Pulmonary artery endothelial cell (primary cell): Measurements from ENCODE around the gene CYP4F22. TPM values are rescaled to one million over a fixed set of nuclear protein-coding genes. Genes with fewer than 3 reads are reported as not detected.

ENCODE experiments used
- DNase-seq: peaks from one replicate; pipeline ENCODE4 v3.0.0-alpha.2; 2011; ENCODE audit warnings: low read depth, low spot score
- total RNA-seq: library from RNA; depleted of rRNA; stranded (reverse); fragments of >200 nt; gene quantifications from 2 replicates; pipeline ENCODE4 v1.2.3, GENCODE V29; 2014

The CYP4F22 gene
- total RNA-seq, 1 donor from 2014 or later, result not detected

DNA sequence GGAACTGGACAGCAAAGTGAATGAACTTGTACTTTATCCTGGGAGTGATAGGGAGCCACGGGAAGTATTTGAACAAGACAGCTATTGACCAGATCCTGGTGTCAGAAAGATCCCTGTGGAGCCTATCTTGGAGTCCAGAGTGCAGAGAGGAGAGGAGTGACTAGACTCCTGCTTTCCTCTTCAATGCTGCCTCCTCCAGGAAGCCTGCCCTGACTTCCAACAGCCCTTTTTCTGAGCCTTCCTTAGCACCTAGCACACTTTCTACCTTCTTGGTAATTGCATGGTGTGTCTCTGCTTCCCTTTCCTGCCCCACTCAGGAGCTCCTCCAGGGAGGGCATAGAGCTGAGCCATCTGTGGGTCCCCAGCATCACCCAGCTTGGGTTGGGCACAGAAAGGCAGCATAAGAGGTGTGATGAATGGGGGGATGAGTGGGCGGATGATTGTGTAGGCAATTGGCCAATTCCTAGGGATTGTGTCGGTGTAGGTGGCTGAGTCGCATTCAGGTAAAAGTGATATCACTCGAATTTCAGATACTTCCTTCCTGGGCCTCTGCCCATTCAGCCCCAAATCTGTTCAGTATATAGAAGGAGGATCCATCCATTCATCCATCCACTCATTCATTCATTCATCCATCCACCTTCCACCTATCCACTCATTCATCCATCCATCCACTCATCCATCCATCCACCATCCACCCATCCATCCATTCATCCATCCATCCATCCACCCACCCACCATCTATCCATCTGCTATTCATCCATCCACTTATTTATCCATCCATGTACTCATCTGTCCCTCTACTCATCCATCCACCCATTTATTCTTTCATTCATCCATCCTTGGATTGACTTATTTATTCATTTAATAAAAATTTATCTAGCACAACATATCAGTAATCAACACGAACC lies 26.9 kb downstream of the CYP4F22 start:
- no peak for DNase-seq

DNA sequence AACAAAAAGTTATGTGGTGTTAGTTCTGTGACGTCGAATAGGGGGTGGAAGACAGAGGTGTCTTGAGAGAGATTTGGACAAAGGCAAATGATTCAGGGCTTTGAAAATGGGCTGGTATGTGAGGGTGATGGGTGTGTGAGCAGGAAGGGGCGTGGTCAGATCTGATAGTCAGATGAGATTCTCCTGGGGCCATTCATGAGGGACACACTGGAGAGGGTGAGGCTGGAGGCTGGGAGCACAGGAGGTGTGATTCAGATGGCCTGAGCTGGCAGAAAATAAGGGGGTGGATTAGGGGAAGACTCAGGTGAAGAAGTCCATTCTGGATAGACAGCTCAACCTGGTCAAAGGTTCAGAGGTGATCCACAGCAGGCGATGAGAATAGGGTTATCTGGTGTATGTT lies 28.0 kb downstream of the CYP4F22 start:
- DNase-seq, result no peak

DNA sequence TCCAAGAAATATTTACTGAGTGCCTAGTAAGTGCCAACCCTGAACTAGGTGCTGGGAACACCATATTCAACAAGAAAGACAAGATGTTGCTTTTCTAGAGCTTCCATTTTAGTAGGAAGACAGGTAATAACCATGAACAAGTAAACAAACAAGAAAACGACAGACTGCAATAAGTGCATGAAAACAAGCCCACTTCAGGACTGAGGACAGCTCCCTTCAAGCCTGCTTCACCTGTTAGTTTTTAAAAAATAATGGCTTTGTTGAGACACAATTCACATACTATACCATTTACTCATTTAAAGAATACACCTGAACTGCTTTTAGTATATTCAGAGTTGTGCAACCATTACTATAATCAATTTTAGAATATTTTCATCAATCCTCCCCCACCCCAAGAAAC lies 30.4 kb downstream of the CYP4F22 start:
- no peak for DNase-seq

DNA sequence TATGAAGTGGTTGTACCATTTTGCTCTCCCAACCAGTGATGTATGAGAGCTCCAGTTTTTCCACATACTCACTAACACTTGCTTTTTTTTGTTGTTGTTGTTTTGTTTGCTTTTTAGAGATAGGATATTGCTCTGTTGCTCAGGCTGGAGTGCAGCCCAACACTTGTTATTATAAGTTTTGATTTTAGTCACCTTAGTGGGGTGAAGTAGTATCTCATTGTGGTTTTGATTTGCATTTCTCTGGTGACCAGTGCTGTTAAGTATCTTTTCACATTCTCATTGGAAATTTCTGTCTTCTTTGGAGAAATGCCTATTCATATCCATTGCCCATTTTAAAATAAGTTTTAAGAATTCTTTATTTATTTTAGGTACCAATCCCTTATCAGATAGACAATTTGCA lies 31.3 kb downstream of the CYP4F22 start:
- DNase-seq, result no peak

DNA sequence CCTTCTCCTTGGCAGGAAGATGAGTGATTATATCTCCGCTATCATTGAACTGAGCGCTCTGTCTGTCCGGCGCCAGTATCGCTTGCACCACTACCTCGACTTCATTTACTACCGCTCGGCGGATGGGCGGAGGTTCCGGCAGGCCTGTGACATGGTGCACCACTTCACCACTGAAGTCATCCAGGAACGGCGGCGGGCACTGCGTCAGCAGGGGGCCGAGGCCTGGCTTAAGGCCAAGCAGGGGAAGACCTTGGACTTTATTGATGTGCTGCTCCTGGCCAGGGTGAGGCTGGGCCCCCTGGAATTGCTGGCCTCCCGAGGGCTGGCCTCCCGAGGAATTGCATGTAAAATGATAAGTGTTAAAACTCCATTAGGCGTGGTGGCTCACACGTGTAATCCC lies 32.1 kb downstream of the CYP4F22 start:
- no peak for DNase-seq

DNA sequence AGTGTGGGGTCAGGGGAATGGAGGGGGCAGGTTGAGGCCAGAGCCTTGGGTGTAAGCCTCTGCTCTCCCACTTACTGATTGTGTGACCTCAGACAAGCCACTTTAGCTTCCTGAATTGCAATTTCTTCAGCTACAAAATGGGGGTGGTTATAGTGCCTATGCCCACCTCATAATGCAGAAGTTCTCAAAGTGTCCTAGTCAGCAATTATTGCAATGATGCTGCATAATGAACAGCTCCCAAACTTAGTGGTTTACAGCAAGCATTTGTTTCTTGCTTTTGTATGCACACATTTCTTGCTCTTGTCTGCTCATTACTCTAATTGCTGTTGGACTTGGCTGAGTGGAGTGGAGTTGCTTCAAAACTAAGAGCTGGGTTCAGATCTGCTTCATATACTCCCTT lies 36.0 kb downstream of the CYP4F22 start:
- no peak for DNase-seq

DNA sequence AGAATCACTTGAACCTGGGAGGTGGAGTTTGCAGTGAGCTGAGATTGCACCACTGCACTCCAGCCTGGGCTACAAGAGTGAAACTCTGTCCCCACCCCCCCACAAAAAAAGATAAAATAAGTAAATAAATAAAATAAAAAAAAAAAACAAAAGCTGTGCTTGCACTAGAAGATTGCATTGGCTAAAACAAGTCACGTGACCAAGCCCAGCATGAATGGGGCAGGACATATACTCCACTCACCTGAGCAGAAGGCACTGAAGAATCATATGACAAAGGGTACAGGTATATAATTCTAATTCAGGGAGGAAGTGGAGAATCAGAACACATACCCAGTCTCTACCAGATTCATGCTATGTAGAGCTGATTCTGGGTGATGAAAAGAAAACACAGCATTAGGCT lies 36.6 kb downstream of the CYP4F22 start:
- no peak for DNase-seq

DNA sequence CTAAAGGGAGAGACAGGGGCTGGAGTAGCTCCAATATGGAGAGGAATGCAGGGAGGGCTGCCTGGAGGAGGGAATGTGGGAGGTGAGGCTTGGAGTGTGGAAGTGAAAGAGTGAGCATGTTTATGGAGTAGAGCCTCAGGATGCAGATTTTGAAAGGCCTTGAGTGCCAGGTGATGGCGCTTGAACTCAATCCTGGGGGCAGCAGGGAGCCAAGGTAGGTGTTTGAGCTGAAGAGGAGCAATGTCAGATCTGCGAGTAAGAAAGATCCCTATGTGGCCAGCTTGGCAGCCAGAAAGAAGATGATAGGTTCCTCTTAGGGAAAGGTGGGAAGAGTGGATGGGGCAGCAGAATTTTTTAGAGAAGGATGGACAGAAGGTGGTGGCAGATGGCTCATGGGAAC lies 40.3 kb downstream of the CYP4F22 start:
- no peak for DNase-seq

DNA sequence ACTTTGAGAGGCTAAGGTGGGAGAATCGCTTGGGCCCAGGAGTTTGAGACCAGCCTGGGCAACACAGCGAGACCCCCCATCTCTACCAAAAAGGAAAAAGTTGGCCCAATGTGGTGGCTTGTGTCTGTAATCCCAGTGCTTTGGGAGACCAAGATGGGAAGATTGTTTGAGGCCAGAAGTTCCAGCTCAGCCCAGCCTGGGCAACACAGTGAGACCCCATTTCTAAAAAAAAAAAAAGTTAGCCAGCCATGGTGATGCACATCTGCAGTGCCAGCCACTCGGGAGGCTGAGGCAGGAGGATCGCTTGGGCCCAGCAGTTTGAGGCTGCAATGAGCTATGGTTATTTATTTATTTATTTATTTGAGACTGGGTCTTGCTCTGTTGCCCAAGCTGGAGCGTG lies 41.3 kb downstream of the CYP4F22 start:
- no peak for DNase-seq

DNA sequence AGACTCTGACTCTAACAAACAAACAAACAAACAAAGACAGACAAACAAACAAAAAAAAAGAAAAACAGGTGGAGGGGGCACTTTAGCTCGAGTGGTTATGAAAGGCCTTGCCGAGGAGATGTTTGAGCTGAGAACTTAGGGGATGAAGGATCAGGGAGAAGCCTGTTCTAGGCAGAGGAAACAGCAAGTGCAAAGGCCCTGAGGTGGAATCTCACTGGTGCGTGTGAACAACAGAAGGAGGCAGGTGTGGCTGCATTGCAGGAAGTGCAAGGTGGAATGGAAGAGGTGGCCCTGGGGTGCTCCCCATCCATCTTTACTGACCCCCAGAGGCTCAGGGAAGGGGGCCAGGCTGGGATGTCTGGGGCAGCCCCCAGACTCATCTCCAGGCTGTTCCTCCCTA lies 41.9 kb downstream of the CYP4F22 start:
- no peak for DNase-seq

DNA sequence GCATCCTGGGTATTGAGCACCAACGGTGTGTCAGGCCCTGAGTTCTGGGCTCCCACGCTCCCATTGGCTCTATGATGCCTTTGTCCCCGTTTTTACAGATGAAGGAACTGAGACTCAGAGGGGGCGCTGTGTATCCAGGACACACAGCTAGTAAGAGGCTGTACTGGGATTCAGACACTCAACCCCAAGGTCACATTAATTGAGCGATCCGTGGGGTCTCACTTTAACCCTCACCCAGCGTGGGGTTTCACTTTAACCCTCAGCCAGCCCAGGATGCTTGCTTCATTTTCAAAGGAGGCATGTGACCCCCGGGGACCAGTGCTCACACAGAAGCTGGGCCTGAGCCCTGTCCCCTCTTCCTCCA lies 42.6 kb downstream of the CYP4F22 start:
- DNase-seq, result no peak

DNA sequence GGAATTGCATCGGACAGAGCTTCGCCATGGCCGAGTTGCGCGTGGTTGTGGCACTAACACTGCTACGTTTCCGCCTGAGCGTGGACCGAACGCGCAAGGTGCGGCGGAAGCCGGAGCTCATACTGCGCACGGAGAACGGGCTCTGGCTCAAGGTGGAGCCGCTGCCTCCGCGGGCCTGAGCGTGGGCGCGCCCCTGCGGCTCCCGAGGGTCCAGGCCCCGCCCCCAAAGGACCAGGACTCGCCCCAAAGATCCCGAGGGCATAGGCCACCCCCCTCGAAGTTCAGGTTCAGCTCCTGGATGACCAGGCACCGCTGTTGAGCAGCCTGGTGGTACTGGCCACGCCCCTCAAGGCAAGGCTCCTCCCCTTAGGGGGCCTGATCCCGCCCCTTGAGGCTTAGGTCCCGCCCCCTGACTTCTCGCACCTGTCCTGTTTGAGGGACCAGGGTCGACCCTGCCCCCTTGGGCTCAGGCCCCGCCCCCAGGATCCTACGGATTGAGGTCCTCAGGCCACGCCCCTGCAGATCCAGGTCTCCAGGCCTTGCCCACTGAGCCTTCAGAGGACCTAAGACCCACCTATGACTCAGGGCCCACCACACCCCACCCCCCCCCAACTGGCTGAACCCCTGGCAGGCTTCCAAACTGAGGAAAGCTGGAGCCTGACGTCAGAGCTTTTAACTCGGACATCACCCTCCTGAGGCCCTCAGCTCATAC lies 43.1 kb downstream of the CYP4F22 start:
- no peak for DNase-seq

DNA sequence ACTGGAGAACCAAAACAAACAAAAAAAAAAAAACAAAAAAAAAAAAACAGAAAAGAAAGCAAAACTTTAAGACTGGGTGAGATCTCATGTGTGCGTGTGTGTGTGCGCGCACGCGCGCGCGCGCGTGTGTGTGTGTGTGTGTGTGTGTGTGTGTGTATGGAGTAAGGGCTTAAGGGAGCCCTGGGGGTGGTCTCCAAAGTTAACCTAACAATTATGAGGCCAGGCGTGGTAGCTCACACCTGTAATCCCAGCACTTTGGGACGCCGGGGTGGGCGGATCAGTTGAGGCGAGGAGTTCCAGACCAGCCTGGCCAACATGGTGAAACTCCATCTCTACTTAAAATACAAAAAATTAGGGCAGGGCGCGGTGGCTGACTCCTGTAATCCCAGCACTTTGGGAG lies 46.7 kb downstream of the CYP4F22 start:
- DNase-seq, result no peak

DNA sequence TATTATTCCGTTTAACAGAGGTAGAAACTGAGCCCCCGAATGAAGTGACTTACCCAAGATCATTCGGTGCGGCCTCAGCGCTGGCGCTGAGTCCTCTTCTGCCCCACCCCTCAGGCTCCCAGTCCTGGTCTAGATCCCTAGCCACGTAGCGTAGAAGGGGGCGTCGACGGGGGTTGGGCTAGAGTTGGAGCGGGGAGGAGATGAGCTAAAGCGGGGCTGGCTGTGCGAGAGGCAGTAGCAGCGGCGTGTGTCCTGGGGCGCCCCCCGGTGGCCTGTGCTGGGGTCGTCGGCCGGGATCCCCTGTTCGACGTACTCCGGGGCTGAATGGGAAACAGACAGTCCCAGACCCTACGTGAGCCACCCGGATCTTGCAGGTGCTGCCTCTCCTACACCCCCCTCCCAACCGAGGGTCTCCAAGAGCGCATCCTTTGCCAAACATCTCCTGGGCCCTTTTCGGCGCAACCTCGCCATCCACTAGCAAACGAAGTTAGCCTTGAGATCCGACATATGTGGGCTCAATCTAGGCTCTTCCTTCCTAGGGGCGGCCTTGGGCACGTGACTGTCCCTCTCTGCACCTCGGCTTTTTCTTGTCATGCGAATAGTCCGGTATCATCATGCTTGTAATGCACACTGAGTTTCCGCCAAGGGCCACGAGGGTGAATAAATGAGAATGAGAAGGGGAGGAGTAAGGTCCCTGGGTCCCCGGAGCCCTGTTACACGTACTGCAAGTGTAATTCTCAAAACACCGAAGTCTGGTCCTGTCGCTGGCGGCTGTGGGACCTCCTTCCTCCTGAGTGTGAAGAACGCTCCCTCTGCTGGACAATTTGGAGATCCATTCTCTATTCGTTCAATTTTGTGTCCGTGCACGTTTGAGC lies 47.7 kb downstream of the CYP4F22 start:
- peak; percentile 77 for DNase-seq

DNA sequence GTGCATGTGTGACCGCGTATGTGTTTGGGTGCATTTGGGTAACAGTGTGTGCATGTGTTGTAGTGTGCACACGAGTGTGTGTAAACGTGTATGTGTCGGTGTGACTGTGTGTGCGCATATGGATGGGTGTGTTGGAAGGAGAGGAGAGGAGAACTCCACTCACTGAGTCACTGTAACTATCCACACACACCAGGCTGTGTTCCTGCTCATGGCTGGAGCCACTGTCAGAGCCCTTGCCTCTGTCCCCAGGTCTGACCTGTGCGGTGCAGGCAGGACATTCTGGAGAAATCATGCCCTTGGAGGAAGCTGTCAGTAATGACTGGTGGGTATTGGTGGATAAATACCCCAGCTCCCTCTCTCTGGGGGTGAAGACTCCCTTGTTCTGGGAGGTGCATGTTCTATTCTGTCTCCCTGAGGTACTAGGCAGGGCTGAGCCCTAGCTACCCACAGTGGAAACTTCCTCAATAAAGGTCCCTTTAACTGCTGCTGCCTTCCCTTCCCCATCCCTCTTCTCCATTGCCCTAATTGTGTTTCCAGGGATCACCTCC lies 48.4 kb downstream of the CYP4F22 start:
- DNase-seq, result no peak

DNA sequence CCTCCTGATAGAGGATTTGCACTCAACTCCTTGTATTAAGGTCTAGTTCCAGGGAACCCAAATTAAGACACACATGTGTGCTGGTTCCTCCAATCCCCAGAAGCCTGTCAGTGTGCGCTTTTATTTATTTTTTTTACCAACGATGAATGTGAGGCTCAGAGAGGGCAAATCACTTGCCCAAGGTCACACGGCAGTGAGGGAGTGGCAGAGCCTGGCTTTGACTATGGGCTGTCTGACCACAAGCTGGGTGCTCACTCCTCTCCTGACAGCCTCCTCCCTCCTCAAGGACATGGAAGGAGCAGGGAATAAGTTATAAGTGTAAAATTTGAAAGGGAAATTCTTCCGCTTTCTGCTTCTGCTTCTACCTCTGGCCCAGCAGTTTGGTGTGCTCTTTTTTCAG lies 48.9 kb downstream of the CYP4F22 start:
- DNase-seq, result no peak

DNA sequence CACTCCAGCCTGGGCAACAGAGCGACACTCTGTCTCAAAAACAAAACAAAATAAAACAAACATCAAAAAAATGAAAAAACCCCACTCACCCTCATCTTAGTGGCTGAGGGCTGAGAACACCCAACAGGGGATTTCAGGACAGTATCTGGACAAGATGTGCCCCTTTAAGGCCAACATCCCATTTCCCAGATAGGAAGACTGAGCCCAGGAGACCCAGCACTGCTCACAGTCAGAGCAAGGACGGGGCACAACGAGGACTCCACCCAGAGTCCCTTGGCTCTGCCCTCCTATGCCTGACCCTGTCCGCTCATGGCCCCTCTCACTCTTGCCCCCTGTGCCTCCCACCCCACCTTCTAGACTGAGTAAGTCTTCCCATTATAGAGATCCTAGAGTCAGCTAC lies 53.8 kb downstream of the CYP4F22 start:
- DNase-seq, result no peak

DNA sequence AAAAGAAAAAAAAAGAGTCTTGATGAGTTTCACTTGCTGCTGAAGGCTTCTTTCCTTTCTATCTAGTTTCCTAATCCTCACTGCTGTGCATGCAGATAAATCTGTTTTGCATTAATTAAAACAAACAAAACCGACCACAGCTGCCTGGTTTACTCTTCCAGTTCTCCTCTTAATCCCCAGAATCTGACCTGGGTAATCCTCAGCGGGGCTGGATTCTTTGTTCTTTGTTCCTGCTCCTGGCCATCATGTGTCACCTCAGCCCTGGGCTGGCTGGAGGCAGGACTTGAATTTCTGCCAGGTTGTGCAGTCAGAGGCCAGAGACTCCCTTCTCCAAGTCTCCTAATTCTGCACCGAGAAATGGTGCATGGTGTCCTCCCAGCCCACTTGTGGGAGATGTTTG lies 54.5 kb downstream of the CYP4F22 start:
- DNase-seq, result no peak

DNA sequence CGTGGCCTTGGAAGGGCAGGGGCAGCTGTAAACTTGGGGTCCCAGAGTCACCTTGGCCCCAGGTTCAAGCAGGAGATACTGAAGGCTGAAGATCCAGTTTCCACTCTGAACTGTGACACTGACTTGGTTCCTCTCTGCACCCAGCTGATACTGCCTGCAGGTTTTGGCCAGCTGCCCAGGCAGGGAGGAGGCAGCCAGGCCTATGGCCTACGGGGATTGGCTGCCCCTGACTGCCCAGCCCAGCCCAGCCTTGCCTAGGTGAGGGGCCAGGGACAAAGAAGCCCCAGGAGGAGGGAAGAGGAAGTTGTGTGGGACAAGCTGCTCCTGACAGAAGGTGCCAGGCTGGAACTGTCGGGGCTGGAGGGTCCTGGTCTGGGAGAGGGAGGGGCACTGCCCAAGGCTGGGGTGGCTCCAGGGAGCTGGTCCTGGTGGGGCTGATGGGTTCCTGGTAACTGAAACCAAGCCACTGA lies 55.0 kb downstream of the CYP4F22 start:
- DNase-seq, result no peak

DNA sequence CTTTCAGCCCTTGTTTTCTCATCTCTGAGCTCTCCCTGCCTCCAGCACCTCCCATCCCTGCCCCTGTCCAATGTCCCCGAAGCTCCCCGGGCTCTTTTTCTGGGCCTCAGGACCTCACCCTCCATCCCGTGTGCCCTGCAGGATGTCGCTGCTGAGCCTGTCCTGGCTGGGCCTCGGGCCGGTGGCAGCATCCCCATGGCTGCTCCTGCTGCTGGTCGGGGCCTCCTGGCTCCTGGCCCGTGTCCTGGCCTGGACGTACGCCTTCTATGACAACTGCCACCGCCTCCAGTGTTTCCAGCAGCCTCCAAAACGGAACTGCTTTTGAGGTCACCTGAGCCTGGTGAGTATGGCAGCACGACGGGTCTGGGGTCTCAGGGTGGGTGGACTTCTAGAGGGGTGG lies 55.6 kb downstream of the CYP4F22 start:
- DNase-seq, result no peak

DNA sequence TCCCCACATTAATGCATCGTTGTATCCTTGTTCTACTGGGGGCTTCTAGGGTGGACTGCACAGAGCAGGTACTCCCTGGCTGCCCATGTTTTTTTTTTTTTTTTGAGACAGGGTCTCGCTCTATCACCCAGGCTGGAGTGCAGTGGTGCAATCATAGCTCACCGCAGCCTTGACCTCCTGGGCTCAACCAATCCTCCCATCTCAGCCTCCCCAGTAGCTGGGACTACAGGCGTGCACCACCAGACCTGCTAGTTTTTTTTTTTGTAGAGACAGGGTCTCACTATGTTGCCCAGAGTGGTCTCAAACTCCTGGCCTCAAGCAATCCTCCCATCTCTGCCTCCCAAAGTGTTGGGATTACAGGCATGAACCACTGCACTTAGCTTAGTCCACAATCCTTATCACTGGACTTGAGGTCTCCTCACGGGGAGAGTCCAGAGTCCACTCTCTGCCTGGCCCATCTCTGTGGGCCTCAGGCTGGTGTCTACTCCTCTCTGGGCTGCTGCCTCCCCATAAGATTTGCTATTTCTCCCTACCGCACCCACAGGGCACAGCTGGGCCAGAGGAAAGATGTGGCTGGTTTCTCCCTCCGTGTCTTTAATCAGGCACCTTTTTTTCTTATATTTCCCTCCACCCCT lies 56.3 kb downstream of the CYP4F22 start:
- DNase-seq, result no peak
